Measurements from ENCODE around the gene NODAL.

Gene NODAL

GRCh38 chr10:70391654-70392053 is 49.8 kb downstream of the NODAL start:
- H3K4me3 ChIP-seq (ENCODE audit: control insufficient read depth, low read depth, low read length) = no peak overlapping the region
- TF ChIP-seq CTCF (conservative IDR thresholded peaks at IDR 0.05; ENCODE audit: control insufficient read depth, insufficient read depth, low read depth, low read length) = no peak
- DNase-seq (ENCODE audit: low read depth) = no peak

All from fibroblast of mammary gland (primary cell).